Esophagus squamous epithelium (tissue), 4 donors: Measurements from ENCODE around the gene DNAH14.

Source experiments
- POLR2A ChIP-seq, 4 donors: fragments of 450-650 bp; IDR thresholded peaks; one replicate each; pipeline ENCODE4 v1.6.1; 2017; ENCODE audit warnings: antibody characterized with exemption in 4 of 4, mild to moderate bottlenecking in 4 of 4, moderate library complexity in 3 of 4
- TF ChIP-seq, protein P1 (sequence below), 6 experiments: fragments of 450-650 bp in 4 of 6; fragments of 200-600 bp in 2 of 6; sonication (generic) in 2 of 6; IDR thresholded peaks; one replicate each; pipeline ENCODE4 v1.5.1; 2016 to 2019; ENCODE audit warnings: antibody characterized with exemption in 6 of 6, mild to moderate bottlenecking in 4 of 6, moderate library complexity in 4 of 6

DNA sequence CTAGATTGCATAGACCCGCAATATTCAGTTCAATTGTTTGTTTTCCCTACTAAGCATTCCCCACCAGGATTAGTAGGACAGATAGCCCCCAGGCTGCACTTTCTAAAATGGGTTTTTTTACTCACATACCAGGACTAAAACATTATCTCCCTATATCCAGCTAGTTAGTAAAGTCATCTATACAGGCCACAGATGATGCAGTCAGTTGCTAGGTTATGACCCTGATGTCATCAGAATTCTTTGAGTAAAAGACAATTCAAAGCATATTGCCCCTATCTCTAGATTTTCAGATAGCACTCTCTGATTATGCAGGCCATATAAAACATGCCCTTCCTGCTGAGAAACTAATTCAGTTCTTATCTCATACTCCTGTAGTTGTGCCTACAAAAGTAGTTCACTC lies 294.8 kb downstream of the DNAH14 start:
- no peak for TF ChIP-seq POLR2A (IDR thresholded peaks at IDR 0.05)
- TF ChIP-seq, protein P1, sequence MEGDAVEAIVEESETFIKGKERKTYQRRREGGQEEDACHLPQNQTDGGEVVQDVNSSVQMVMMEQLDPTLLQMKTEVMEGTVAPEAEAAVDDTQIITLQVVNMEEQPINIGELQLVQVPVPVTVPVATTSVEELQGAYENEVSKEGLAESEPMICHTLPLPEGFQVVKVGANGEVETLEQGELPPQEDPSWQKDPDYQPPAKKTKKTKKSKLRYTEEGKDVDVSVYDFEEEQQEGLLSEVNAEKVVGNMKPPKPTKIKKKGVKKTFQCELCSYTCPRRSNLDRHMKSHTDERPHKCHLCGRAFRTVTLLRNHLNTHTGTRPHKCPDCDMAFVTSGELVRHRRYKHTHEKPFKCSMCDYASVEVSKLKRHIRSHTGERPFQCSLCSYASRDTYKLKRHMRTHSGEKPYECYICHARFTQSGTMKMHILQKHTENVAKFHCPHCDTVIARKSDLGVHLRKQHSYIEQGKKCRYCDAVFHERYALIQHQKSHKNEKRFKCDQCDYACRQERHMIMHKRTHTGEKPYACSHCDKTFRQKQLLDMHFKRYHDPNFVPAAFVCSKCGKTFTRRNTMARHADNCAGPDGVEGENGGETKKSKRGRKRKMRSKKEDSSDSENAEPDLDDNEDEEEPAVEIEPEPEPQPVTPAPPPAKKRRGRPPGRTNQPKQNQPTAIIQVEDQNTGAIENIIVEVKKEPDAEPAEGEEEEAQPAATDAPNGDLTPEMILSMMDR (IDR thresholded peaks at IDR 0.05), result no peak
